ENCODE data around the gene NAPB. TPM values are rescaled to one million over a fixed set of nuclear protein-coding genes. Genes with fewer than 3 reads are reported as not detected.

The NAPB gene
- total and polyA plus RNA-seq, 2 of the 8 experiments (the other 6 are each of a cell fraction or from before 2014, with no cell fraction given): 6.2 to 12.3 TPM

GRCh38 chr20:23450877-23451276, 29.6 kb upstream of the NAPB start:
- Histone ChIP-seq H3K36me3 (ENCODE audit: control insufficient read depth in 2 of 4, insufficient read depth in 4 of 4, low read length in 3 of 4) (no peaks in the 10 kb centered on the region; a peak in 1 of 8 replicates), H3K23me2 (ENCODE audit: low read depth, low read length) (peaks cover 10% of the 10 kb centered on the region), H3K9ac (replicated peaks in 1 of 4; ENCODE audit: extremely low read depth in 1 of 4, low read depth in 3 of 4, low read length in 3 of 4) (no peak overlapping the region), H3K56ac (replicated peaks; ENCODE audit: insufficient read length, low read depth, low read length) (no peak overlapping the region), H4K8ac (ENCODE audit: extremely low read depth, insufficient read depth, low read length) (no peak overlapping the region), H3K4me1 (replicated peaks in 1 of 4; ENCODE audit: control insufficient read depth in 3 of 4, insufficient read depth in 4 of 4, low read length in 3 of 4) (peaks cover 0 to 3% (median 0%) of the 10 kb centered on the region in 4 experiments; a peak in 2 of 7 replicates), H3K23ac (ENCODE audit: insufficient read length) (no peak overlapping the region), H2BK12ac (ENCODE audit: low read depth, low read length) (peak overlapping the region; percentile 39; the same call in 1 of the 2 replicates), H3K27ac (ENCODE audit: low read depth, low read length) (no peak overlapping the region), H2AFZ (ENCODE audit: low read length) (no peak overlapping the region), H2BK5ac (ENCODE audit: low read depth, low read length) (no peak overlapping the region), H3K79me2 (ENCODE audit: control insufficient read depth in 1 of 2, insufficient read depth in 2 of 2, low read length in 2 of 2) (0 out of 4 replicates have a peak, but pooled peaks cover 0 to 4% of the 10 kb centered on the region in 2 experiments), H3K18ac (ENCODE audit: extremely low read depth, low read length) (no peak overlapping the region), H2BK15ac (ENCODE audit: low read length) (0 out of 2 replicates have a peak overlapping the region, but pooled peaks have one; percentile 31), H2AK5ac (ENCODE audit: low read depth, low read length) (0 out of 2 replicates have a peak overlapping the region, but pooled peaks have one; percentile 75), H3K9me3 (ENCODE audit: insufficient read depth in 2 of 2, low read depth in 1 of 2, low read length in 1 of 2) (no peaks in the 10 kb centered on the region), H3K79me1 (ENCODE audit: low read depth, low read length) (no peaks in the 10 kb centered on the region), H3K27me3 (replicated peaks in 1 of 4; ENCODE audit: control insufficient read depth in 3 of 4, extremely low read depth in 1 of 4, insufficient read depth in 3 of 4, low read length in 3 of 4) (peaks cover 0 to 7% (median 0%) of the 10 kb centered on the region in 4 experiments; a peak in 2 of 7 replicates), H3K4ac (replicated peaks; ENCODE audit: insufficient read length, low read depth, low read length) (no peak overlapping the region), H3K4me3 (ENCODE audit: extremely low read depth in 1 of 4, insufficient read depth in 2 of 4, low read depth in 3 of 4, low read length in 4 of 4) (no peak overlapping the region), H2BK20ac (ENCODE audit: low read length) (no peak overlapping the region), H4K91ac (replicated peaks; ENCODE audit: insufficient read length, low read length) (no peak overlapping the region), H4K5ac (ENCODE audit: insufficient read length, low read depth, low read length) (no peak overlapping the region), H4K20me1 (replicated peaks in 1 of 2; ENCODE audit: control insufficient read depth in 1 of 2, insufficient read depth in 2 of 2, low read length in 2 of 2) (peaks cover 0 to 5% of the 10 kb centered on the region in 2 experiments), H2BK120ac (replicated peaks; ENCODE audit: low read depth, low read length) (no peak overlapping the region), H3K4me2 (ENCODE audit: insufficient read depth in 1 of 2, low read depth in 2 of 2, low read length in 2 of 2) (no peak overlapping the region), H3K14ac (ENCODE audit: insufficient read length) (no peak overlapping the region)
- CTCF ChIA-PET (ENCODE audit: partially characterized antibody): interaction anchor here (1.7 to 18.9 kb wide), 2 partner anchors 9 to 155 kb away, joined by 4 to 328 read pairs; partner anchors contain the start of gene CST9
- DNase-seq (ENCODE audit: low read depth in 1 of 2, low spot score in 2 of 2) (no peak), FAIRE-seq (no peak)
- 96 to 100% methylated on average over 1 of the region's 1 CpG for WGBS, 2 experiments (ENCODE audit: extremely low coverage in 1 of 2, insufficient coverage in 1 of 2, insufficient read length in 1 of 2, insufficient replicate concordance in 2 of 2, low coverage in 1 of 2, low lambda C conversion rate in 2 of 2, missing lambda C conversion rate in 1 of 2)
- POLR2A ChIA-PET (ENCODE audit: partially characterized antibody): no interaction called here
- TF ChIP-seq TEAD4 (IDR thresholded peaks at IDR 0.05; ENCODE audit: low read depth, low read length) (no peak), USF2 (IDR thresholded peaks at IDR 0.05; ENCODE audit: low read length) (no peak), RNF2 (IDR thresholded peaks at IDR 0.05; ENCODE audit: borderline replicate concordance, low read depth, low read length, missing control alignments, poor library complexity, severe bottlenecking) (no peak), SIX5 (IDR thresholded peaks at IDR 0.05; ENCODE audit: low read depth, low read length) (no peak), SRF (IDR thresholded peaks at IDR 0.05; ENCODE audit: low read depth, low read length) (no peak), SUZ12 (IDR thresholded peaks at IDR 0.05; ENCODE audit: low read length) (no peak), ATF2 (IDR thresholded peaks at IDR 0.05; ENCODE audit: low read length) (no peak), FOSL1 (IDR thresholded peaks at IDR 0.05; ENCODE audit: insufficient read depth, low read depth, low read length) (no peak), NANOG (IDR thresholded peaks at IDR 0.05; ENCODE audit: insufficient read depth, low read depth, low read length, poor library complexity, severe bottlenecking) (no peak), JUND (IDR thresholded peaks at IDR 0.05; ENCODE audit: low read length) (no peak)
